ENCODE measurements around the gene IL36G. TPM values are rescaled to one million over a fixed set of nuclear protein-coding genes. Genes with fewer than 3 reads are reported as not detected.

Gene IL36G
- total RNA-seq, 4 donors from 2014 or later: not detected

GRCh38 chr2:113012436-113013335, 34.9 kb downstream of the IL36G start:
- WGBS: 77% methylated on average over 8 of the region's 8 CpGs
- TF ChIP-seq POLR2A (IDR thresholded peaks at IDR 0.05; ENCODE audit: low read depth): no peak
- TF ChIP-seq CTCF (IDR thresholded peaks at IDR 0.05): no peak
- TF ChIP-seq POLR2AphosphoS5 (IDR thresholded peaks at IDR 0.05): no peak
- TF ChIP-seq EP300 (IDR thresholded peaks at IDR 0.05): no peak
- H3K9me3 ChIP-seq: no peaks in the 10 kb centered on the region
- H3K4me3 ChIP-seq: no peak overlapping the region
- peaks cover 0 to 8% (median 1%) of the 10 kb centered on the region in 4 donors for H3K27me3 ChIP-seq
- DNase-seq (ENCODE audit: extremely low spot score): no peak
- no peaks in the 10 kb centered on the region for H3K4me1 ChIP-seq
- H3K36me3 ChIP-seq: no peaks in the 10 kb centered on the region
- intact Hi-C loops (cut with DNase I): no loop called here
- no peak overlapping the region for H3K27ac ChIP-seq (replicated peaks in 1 of 4)

- DNase-seq (ENCODE audit: extremely low spot score): no peak
- no peak overlapping the region for H3K27ac ChIP-seq (replicated peaks in 1 of 4)
- no peaks in the 10 kb centered on the region for H3K4me1 ChIP-seq
- intact Hi-C loops (cut with DNase I): no loop called here
- peaks cover 0 to 12% (median 1%) of the 10 kb centered on the region in 4 donors for H3K27me3 ChIP-seq
- no peak overlapping the region for H3K4me3 ChIP-seq
- TF ChIP-seq POLR2A (IDR thresholded peaks at IDR 0.05; ENCODE audit: low read depth) (no peak), POLR2AphosphoS5 (IDR thresholded peaks at IDR 0.05) (no peak), CTCF (IDR thresholded peaks at IDR 0.05) (no peak), EP300 (IDR thresholded peaks at IDR 0.05) (no peak)
- 85% methylated on average over 3 of the region's 3 CpGs for WGBS
- H3K9me3 ChIP-seq: no peaks in the 10 kb centered on the region
- no peaks in the 10 kb centered on the region for H3K36me3 ChIP-seq
Measured at GRCh38 chr2:113013336-113013661, 35.5 kb downstream of the IL36G start.

GRCh38 chr2:113014067-113014466, 36.3 kb downstream of the IL36G start:
- no peaks in the 10 kb centered on the region for H3K9me3 ChIP-seq
- no peak for TF ChIP-seq EP300 (IDR thresholded peaks at IDR 0.05)
- TF ChIP-seq POLR2AphosphoS5 (IDR thresholded peaks at IDR 0.05): no peak
- TF ChIP-seq CTCF (IDR thresholded peaks at IDR 0.05): no peak
- TF ChIP-seq POLR2A (IDR thresholded peaks at IDR 0.05; ENCODE audit: low read depth): no peak
- H3K4me1 ChIP-seq: no peaks in the 10 kb centered on the region
- no peaks in the 10 kb centered on the region for H3K36me3 ChIP-seq
- WGBS: 90% methylated on average over 2 of the region's 2 CpGs
- intact Hi-C loops (cut with DNase I): no loop called here
- H3K27ac ChIP-seq (replicated peaks in 1 of 4): no peak overlapping the region
- peaks cover 0 to 19% (median 1%) of the 10 kb centered on the region in 4 donors for H3K27me3 ChIP-seq
- H3K4me3 ChIP-seq: no peak overlapping the region
- no peak for DNase-seq (ENCODE audit: extremely low spot score)

- intact Hi-C loops (cut with DNase I): no loop called here
- Histone ChIP-seq H3K36me3 (no peaks in the 10 kb centered on the region), H3K9me3 (no peaks in the 10 kb centered on the region), H3K4me1 (no peaks in the 10 kb centered on the region), H3K27me3 (peaks cover 0 to 19% (median 1%) of the 10 kb centered on the region in 4 donors), H3K4me3 (no peak overlapping the region), H3K27ac (replicated peaks in 1 of 4) (no peak overlapping the region)
- no peak for DNase-seq (ENCODE audit: extremely low spot score)
- 65% methylated on average over 1 of the region's 1 CpG for WGBS
- no peak for TF ChIP-seq POLR2AphosphoS5 (IDR thresholded peaks at IDR 0.05)
- TF ChIP-seq CTCF (IDR thresholded peaks at IDR 0.05): no peak
- TF ChIP-seq POLR2A (IDR thresholded peaks at IDR 0.05; ENCODE audit: low read depth): no peak
- no peak for TF ChIP-seq EP300 (IDR thresholded peaks at IDR 0.05)
Measured at GRCh38 chr2:113015042-113015441, 37.2 kb downstream of the IL36G start.
